T-helper 1 cell treated with Interleukin-12 subunit alpha and Interleukin-12 subunit beta and Interleukin-4 antibody, amounts not matched to agents 30 μg/mL and 1 μg/mL, for 36 hours (primary cell): Measurements from ENCODE around the gene ENPP1.
"Not testable (repeated sequence)": the region's sequence is repeated elsewhere in the genome, so short reads cannot be mapped to it uniquely, and the experiment has no call there.

Experiments used
- H3K27ac Mint-ChIP-seq: one replicate; pipeline ENCODE4 v1.8.0; 2021; ENCODE audit warnings: mild to moderate bottlenecking, mixed read lengths
- H3K27me3 Mint-ChIP-seq: one replicate; pipeline ENCODE4 v1.8.0; 2021; ENCODE audit warnings: low read depth, mixed read lengths
- H3K36me3 Mint-ChIP-seq: one replicate; pipeline ENCODE4 v1.8.0; 2021; ENCODE audit warnings: low read depth, mixed read lengths
- H3K4me1 Mint-ChIP-seq: one replicate; pipeline ENCODE4 v1.8.0; 2021; ENCODE audit warnings: low read depth, mixed read lengths
- H3K4me3 Mint-ChIP-seq: one replicate; pipeline ENCODE4 v1.8.0; 2021; ENCODE audit warnings: mild to moderate bottlenecking, moderate library complexity, mixed read lengths
- H3K9me3 Mint-ChIP-seq: one replicate; pipeline ENCODE4 v1.8.0; 2021; ENCODE audit warnings: mixed read lengths

Gene ENPP1

DNA sequence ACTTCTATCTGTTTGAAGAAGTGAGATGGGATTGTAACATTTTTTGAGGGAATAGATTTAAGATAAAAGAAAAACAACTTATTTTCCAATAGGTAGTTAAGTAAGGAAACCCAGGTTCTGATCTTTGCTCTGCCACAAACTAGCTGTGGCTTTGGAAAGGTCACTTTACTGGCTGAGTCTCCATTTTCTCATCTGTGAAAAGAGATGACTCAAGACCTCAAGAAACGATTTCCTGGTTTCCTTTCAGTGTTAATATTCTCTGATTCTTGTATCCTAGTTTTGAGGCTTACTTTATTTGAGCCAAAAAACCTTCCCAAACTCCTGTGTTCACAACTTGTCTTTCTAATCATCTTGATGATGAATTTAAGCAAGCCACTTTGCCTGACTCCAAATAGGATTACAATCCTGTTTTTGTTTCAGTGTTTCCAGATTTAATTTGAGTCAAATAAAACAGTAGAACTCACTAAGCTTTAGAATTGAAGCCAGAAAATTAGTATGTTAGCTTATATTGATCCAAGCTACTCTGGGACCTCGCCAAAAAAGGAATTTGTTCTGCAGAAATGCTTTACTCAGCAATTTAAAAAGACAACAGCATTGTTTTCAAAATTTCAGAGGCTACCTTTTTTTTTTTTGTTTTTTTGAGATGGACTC, 51.1 kb downstream of the ENPP1 start:
- H3K27ac Mint-ChIP-seq, result no peak overlapping the region
- H3K9me3 Mint-ChIP-seq, result no peaks in the 10 kb centered on the region
- peaks cover 4% of the 10 kb centered on the region for H3K27me3 Mint-ChIP-seq
- H3K4me1 Mint-ChIP-seq, result no peaks in the 10 kb centered on the region
- H3K4me3 Mint-ChIP-seq, result no peak overlapping the region
- no peaks in the 10 kb centered on the region for H3K36me3 Mint-ChIP-seq

DNA sequence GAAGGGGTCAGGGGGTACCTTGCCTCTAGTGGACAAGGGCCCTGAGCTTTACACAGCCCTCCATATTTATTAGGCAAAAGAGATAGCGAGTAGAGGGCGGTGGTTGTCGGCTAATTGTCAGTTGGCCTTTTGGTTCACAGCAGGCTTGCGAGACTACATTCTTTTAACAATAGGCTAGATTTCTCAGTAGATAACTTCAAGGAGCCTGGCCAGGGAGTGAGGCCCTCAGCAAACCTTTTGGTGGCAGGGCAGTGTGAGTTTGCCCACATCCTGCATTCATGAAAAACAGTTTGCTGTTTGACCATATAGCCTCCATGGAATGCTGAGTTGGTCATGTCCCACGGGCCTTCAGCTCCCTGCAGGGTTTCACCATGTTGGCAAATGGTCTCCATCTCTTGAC, 51.8 kb downstream of the ENPP1 start:
- H3K27me3 Mint-ChIP-seq, H3K4me3 Mint-ChIP-seq, H3K9me3 Mint-ChIP-seq, H3K27ac Mint-ChIP-seq, H3K4me1 Mint-ChIP-seq, H3K36me3 Mint-ChIP-seq: not testable (repeated sequence)

DNA sequence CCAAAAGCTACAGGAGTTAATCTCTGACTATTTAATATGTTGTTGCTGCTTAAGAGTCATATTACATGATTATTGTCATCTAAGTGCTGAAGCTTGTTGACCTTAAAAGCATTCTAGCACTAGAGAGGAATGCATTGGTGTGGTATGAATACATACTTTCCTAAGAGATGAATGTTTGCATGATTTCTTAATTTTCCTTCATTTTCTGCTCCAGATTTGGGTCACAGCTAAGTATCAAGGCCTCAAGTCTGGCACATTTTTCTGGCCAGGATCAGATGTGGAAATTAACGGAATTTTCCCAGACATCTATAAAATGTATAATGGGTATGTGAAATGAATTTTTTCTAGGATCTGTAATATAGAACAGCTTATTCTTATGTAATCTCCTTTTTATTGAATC, 53.6 kb downstream of the ENPP1 start:
- no peaks in the 10 kb centered on the region for H3K9me3 Mint-ChIP-seq
- no peak overlapping the region for H3K4me3 Mint-ChIP-seq
- peaks cover 4% of the 10 kb centered on the region for H3K27me3 Mint-ChIP-seq
- no peaks in the 10 kb centered on the region for H3K36me3 Mint-ChIP-seq
- H3K27ac Mint-ChIP-seq, result no peak overlapping the region
- no peaks in the 10 kb centered on the region for H3K4me1 Mint-ChIP-seq

DNA sequence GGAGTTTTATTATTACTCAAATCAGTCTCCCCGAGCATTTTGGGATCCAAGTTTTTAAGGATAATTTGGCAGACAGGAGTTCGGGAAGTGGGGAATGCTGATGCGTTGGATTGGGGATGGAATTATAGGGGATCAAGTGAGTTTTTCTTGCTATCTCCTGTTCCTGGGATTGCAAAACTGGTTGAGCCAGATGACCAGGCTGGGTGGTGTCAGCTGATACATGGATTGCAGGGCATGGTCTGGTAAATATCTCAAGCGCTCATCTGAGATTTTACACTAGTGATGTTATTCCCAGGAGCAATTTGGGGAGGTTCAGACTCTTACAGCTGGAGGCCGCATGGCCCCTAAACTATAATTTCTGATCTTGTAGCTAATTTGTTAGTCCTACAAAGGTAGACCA, 54.7 kb downstream of the ENPP1 start:
- no peaks in the 10 kb centered on the region for H3K36me3 Mint-ChIP-seq
- no peak overlapping the region for H3K4me3 Mint-ChIP-seq
- peaks cover 4% of the 10 kb centered on the region for H3K27me3 Mint-ChIP-seq
- H3K27ac Mint-ChIP-seq, result no peak overlapping the region
- no peaks in the 10 kb centered on the region for H3K9me3 Mint-ChIP-seq
- H3K4me1 Mint-ChIP-seq, result no peaks in the 10 kb centered on the region

DNA sequence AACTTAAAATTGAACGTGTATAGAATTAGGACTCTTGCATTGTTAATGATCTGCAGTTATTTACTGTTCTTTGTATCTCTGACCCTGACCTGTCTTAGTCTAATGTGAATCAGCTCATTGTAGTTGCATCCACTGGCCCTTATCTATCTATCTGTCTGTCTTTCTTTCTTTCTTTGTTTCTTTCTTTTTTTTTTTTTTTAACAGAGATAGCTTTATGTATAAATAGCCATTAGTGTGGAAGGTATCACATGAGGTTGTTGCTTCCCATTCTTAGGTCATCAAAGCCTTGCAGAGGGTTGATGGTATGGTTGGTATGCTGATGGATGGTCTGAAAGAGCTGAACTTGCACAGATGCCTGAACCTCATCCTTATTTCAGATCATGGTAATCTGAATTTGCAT, 59.9 kb downstream of the ENPP1 start:
- no peaks in the 10 kb centered on the region for H3K4me1 Mint-ChIP-seq
- H3K4me3 Mint-ChIP-seq, result no peak overlapping the region
- H3K27ac Mint-ChIP-seq, result no peak overlapping the region
- H3K27me3 Mint-ChIP-seq, result no peaks in the 10 kb centered on the region
- no peaks in the 10 kb centered on the region for H3K9me3 Mint-ChIP-seq
- H3K36me3 Mint-ChIP-seq, result no peaks in the 10 kb centered on the region

DNA sequence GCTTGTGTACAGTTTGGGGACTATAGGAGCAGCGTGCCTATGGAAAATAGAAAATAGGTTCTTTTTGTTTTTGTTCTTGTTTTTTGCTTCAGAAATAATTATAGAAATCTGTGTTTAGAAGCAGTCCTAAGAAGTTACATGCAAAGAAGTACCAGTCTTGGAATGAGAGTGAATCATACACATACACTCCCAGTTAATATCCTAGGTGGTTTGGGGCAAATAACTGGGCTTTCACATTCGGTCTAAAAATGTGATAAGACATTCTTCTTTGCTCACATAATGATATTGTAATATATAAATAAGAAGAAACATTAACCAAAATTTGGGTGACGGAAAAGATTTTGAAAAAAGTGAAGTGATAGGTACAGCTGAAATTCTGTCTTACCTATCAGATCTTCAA, 61.0 kb downstream of the ENPP1 start:
- Mint-ChIP-seq H3K4me3 (no peak overlapping the region), H3K36me3 (no peaks in the 10 kb centered on the region), H3K27me3 (no peaks in the 10 kb centered on the region), H3K4me1 (no peaks in the 10 kb centered on the region), H3K9me3 (no peaks in the 10 kb centered on the region), H3K27ac (no peak overlapping the region)

DNA sequence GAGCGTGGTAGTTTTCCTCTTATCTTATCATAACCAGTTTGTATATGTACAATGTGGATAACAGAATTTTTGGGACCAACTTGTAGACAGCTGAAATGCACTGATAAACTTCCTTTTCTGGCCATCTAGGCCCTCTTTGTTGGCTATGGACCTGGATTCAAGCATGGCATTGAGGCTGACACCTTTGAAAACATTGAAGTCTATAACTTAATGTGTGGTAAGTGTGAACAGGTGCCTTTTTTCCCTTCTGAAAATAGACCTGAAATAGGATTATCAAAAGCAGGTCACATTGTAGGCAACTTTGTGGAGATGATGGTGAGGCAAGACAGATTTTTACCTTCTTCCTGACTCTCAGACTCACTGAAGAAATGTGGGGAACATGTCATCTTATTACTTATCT, 67.8 kb downstream of the ENPP1 start:
- H3K4me3 Mint-ChIP-seq, result no peak overlapping the region
- no peaks in the 10 kb centered on the region for H3K36me3 Mint-ChIP-seq
- H3K27ac Mint-ChIP-seq, result no peak overlapping the region
- no peaks in the 10 kb centered on the region for H3K9me3 Mint-ChIP-seq
- H3K4me1 Mint-ChIP-seq, result no peaks in the 10 kb centered on the region
- no peaks in the 10 kb centered on the region for H3K27me3 Mint-ChIP-seq

DNA sequence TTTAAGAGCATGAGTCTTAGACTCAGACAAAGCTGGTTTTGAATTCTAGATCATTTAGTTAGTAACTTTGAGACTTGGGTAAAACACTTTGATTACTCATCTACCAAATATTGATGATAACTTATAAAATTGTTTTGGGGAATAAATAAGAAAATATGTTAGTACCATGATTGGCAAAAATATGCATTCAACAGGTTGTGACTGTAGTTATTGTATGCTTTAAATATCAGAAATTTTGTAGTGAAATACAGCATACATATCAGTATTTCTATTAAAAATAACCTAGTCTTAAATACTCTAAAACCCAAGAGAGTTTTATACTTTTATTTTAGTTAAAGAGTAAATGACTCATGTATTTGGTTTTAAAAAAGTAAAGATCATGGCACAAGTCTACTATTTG, 68.7 kb downstream of the ENPP1 start:
- H3K9me3 Mint-ChIP-seq, result no peaks in the 10 kb centered on the region
- no peak overlapping the region for H3K27ac Mint-ChIP-seq
- no peaks in the 10 kb centered on the region for H3K4me1 Mint-ChIP-seq
- no peaks in the 10 kb centered on the region for H3K36me3 Mint-ChIP-seq
- no peaks in the 10 kb centered on the region for H3K27me3 Mint-ChIP-seq
- no peak overlapping the region for H3K4me3 Mint-ChIP-seq

DNA sequence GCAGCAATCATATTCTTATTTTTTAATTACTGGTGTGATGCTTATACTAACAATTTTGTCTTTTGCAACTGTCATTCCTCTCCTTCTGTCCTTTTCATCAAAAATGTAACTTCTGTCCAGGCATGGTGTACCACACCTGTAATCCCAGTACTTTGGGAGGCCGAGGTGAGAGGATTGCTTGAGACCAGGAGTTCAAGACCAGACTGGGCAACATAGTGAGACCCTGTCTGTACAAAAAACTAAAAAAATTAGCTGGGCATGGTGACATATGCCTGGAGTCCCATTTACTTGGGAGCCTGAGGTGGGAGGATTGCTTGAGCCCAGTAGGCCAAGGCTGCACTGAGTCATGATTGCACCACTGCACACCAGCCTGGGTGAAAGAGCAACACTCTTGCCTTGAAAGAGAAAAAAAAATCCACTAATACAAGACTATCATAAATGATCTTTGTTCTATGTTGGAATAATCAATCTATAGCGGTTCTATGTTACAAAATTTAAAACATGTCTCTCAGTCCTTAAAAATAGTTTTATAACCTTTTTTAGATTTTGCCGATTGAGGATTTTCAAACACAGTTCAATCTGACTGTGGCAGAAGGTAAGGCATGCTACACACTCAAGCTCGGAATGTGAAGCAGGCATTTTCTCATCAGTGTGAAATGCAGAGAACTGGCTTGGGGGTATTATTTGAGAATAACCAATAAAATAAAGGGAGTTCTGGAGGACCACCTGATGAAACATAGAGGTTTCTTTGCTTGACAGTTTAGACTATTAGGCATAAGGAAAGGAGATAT, 70.4 kb downstream of the ENPP1 start:
- no peaks in the 10 kb centered on the region for H3K36me3 Mint-ChIP-seq
- H3K27me3 Mint-ChIP-seq, result no peaks in the 10 kb centered on the region
- no peak overlapping the region for H3K4me3 Mint-ChIP-seq
- no peaks in the 10 kb centered on the region for H3K9me3 Mint-ChIP-seq
- H3K4me1 Mint-ChIP-seq, result no peaks in the 10 kb centered on the region
- H3K27ac Mint-ChIP-seq, result no peak overlapping the region

DNA sequence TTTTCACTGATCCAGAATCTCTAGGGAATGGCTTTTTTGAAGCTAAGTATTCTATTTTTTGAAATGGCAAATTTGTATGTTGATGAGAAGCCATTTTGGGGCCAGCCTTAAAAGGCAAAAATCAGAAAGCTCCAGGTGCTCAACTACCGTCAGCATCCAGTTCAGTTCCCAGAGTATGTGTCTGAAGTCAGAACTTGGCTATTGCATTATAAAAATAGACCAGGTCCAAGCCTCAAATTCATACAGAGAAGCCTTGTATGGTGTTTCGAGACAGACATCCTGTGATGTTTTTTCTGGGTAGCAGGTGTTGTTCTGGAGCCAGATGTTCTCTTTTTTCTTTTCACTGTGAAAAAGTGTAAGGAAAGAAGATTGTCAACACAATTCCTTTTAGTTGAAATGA, 75.2 kb downstream of the ENPP1 start:
- Mint-ChIP-seq H3K27me3 (no peaks in the 10 kb centered on the region), H3K27ac (no peak overlapping the region), H3K9me3 (no peaks in the 10 kb centered on the region), H3K4me1 (no peaks in the 10 kb centered on the region), H3K4me3 (no peak overlapping the region), H3K36me3 (no peaks in the 10 kb centered on the region)

DNA sequence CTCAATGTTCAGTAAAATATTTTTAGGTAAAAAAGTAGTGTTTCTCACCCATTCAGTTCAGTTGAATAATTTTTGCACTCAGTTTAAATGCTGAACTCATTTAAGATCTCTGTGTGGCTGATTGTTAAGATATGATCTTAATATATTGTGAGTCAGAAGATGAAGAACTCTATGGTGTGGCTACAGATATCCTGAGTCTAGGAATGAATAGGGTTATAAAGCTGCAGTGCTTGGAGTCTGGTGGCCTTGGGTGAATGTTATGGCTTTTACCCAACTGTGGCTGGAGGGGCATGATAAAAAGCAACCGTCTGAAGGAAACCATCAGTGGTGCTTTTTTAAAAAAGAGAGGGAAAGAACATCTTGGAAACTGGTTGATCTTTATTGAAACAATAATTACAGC, 77.4 kb downstream of the ENPP1 start:
- Mint-ChIP-seq H3K4me1 (no peaks in the 10 kb centered on the region), H3K36me3 (no peaks in the 10 kb centered on the region), H3K4me3 (no peak overlapping the region), H3K27me3 (no peaks in the 10 kb centered on the region), H3K27ac (no peak overlapping the region), H3K9me3 (no peaks in the 10 kb centered on the region)

DNA sequence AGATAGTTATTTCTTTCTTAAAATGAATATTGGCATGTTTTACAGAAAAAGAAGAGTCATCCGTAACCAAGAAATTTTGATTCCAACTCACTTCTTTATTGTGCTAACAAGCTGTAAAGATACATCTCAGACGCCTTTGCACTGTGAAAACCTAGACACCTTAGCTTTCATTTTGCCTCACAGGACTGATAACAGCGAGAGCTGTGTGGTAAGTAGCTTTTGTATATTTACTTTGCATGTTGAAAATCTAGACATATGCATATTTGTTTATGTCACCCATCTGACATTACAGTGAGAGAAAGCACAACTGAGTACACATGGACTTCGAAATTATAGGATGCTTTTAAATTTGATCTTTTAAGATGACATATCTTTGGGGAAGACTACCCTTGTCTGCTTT, 78.7 kb downstream of the ENPP1 start:
- no peaks in the 10 kb centered on the region for H3K27me3 Mint-ChIP-seq
- no peak overlapping the region for H3K27ac Mint-ChIP-seq
- H3K4me1 Mint-ChIP-seq, result no peaks in the 10 kb centered on the region
- no peaks in the 10 kb centered on the region for H3K36me3 Mint-ChIP-seq
- no peak overlapping the region for H3K4me3 Mint-ChIP-seq
- H3K9me3 Mint-ChIP-seq, result no peaks in the 10 kb centered on the region

DNA sequence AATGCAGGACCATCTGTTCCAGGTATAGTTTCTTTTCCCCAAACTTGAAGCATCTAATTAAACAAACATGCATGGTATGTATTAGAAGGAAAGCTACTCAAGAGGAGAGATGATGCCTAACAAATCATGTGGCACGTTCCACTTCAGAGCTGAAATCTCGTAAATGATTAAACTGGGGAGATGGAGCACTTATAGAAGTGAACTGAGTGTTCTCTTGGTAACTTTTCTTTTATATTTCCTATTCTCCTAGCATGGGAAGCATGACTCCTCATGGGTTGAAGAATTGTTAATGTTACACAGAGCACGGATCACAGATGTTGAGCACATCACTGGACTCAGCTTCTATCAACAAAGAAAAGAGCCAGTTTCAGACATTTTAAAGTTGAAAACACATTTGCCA, 82.3 kb downstream of the ENPP1 start:
- Mint-ChIP-seq H3K27ac (no peak overlapping the region), H3K9me3 (no peaks in the 10 kb centered on the region), H3K4me1 (peaks cover 4% of the 10 kb centered on the region), H3K27me3 (no peaks in the 10 kb centered on the region), H3K4me3 (no peak overlapping the region), H3K36me3 (no peaks in the 10 kb centered on the region)

DNA sequence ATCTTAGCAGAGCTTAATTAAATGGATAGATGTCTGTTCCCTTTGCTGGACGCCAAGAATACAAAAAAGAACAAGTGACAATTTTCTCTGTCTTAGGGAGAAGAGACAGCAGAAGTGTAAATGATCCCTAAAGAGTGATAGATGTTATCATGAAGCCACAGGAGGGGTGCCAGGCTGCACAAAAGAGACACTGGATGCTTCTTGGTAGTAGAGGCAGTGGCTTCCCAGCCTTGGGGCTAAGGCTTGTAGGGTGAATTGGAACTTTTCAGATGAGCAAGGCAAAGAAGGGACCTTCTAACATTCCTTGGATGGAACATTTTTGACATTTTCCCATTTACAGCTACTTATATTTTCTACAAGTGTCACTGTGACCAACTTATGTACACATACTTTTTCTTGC, 85.4 kb downstream of the ENPP1 start:
- peaks cover under 1% of the 10 kb centered on the region for H3K27me3 Mint-ChIP-seq
- H3K9me3 Mint-ChIP-seq, result peaks cover 7% of the 10 kb centered on the region
- no peak overlapping the region for H3K27ac Mint-ChIP-seq
- peaks cover 4% of the 10 kb centered on the region for H3K4me1 Mint-ChIP-seq
- no peak overlapping the region for H3K4me3 Mint-ChIP-seq
- H3K36me3 Mint-ChIP-seq, result no peaks in the 10 kb centered on the region

DNA sequence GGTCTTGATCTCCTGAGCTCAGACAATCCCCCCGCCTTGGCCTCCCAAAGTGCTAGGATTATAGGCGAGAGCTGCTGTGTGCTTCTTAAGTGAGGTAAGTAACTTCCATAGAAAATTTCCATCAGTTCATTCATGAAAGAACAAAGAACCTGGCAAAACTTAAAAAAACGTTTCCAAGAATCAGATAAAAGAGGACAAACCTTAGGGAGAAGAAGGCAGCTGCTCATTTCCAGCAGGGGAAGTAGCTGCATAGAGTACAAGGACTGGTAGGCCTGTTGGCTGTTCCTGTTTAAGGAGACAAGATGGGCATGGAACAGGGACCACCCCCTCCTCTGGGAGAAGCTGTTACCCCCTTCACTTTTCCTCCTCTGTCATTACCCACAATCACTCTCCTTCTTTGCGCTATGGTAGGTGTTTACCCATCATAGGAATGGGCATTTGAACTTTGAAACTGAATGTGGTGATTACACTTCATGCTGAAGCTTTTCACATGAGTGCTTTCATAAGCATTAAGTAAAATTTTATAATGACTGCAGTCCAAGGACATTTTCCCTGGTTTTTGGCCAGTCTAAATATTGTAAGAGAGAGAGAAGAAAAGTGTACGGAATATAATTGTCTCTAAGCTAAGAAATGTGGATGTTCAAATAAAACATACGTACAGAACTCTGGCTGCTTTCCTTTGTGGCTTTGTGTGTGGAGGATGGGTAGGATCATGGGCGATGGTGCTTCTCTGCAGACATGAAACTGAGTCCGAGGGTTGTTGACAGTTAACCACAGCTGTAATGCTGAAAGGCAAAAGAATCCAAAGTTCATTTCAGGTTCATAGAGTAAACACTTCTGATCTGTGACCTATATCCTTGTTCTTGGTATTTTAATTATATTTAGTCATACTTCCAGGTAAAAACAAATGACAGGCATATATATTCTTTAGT, 86.9 kb downstream of the ENPP1 start:
- Mint-ChIP-seq H3K27ac (no peak overlapping the region), H3K4me3 (no peak overlapping the region), H3K36me3 (no peaks in the 10 kb centered on the region), H3K9me3 (peaks cover 9% of the 10 kb centered on the region), H3K27me3 (peaks cover 3% of the 10 kb centered on the region), H3K4me1 (peaks cover 4% of the 10 kb centered on the region)
